ENCODE measurements around the gene BIRC5.

BIRC5 gene

DNA sequence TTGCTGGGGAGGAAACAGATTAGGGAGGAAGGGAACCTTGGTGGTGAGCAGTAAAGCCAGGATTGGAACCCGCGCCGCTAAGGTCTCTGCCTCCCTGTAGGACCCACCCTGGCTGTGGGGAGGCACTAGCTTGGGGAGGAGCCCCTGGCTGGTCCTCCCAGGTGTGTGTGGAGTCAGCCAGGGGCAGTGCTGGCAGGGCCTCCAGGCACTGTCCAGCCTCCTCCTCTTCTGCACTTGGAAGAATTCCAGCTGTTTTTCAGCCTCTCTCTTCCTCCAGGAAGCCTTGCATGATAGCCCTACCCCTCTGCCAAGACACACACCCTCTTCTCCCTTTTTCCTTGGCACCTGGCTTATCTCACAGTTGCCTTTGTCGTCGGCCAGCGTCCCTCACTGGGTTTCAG is 52.2 kb downstream of the BIRC5 start:
- no peak overlapping the region for H4K12ac ChIP-seq (ENCODE audit: low read depth, low read length)
- H3K27me3 ChIP-seq (ENCODE audit: insufficient read depth, low read length): no peaks in the 10 kb centered on the region
- no peak overlapping the region for H2BK5ac ChIP-seq (ENCODE audit: low read depth, low read length, poor library complexity)
- H4K91ac ChIP-seq (ENCODE audit: low read depth, low read length): no peak overlapping the region
- H3K27ac ChIP-seq (ENCODE audit: low read depth, low read length): no peak overlapping the region
- H2BK12ac ChIP-seq (ENCODE audit: low read length): no peak overlapping the region
- no peak overlapping the region for H3K4me2 ChIP-seq (ENCODE audit: low read length)
- no peak overlapping the region for H3K23ac ChIP-seq (ENCODE audit: low read length)
- H3K14ac ChIP-seq (ENCODE audit: low read length): no peak overlapping the region
- no peak overlapping the region for H2BK120ac ChIP-seq (ENCODE audit: insufficient read depth, low read length, poor library complexity)
- no peak overlapping the region for H3K4ac ChIP-seq (ENCODE audit: low read depth, low read length)
- no peak overlapping the region for H2AFZ ChIP-seq (ENCODE audit: insufficient read depth, low read length, poor library complexity)
- no CpG with 5 or more reads among the region's 6 CpGs for WGBS (ENCODE audit: extremely low coverage, insufficient coverage, insufficient read length)
- no peak overlapping the region for H3K18ac ChIP-seq (ENCODE audit: low read length)
- H3K79me2 ChIP-seq (ENCODE audit: control insufficient read depth, insufficient read depth, low read length, poor library complexity): peaks cover 4% of the 10 kb centered on the region
- H3K9me3 ChIP-seq (ENCODE audit: insufficient read depth, low read depth, low read length): peaks cover 2% of the 10 kb centered on the region
- no peak overlapping the region for H4K8ac ChIP-seq (ENCODE audit: low read depth, low read length)
- peak overlapping the region; percentile 10 for H2AK5ac ChIP-seq (ENCODE audit: low read length)
- H3K36me3 ChIP-seq (ENCODE audit: control insufficient read depth in 1 of 2, insufficient read depth in 2 of 2, low read length in 2 of 2): no peaks in the 10 kb centered on the region
- peaks cover 24% of the 10 kb centered on the region for H3K79me1 ChIP-seq (ENCODE audit: low read length)
- H3K4me3 ChIP-seq (ENCODE audit: low read depth, low read length): no peak overlapping the region
- peak in 1 of 2 donors; percentile 31 for DNase-seq
- no peak overlapping the region for H3K9ac ChIP-seq (ENCODE audit: low read length)
- peaks cover 29 to 32% of the 10 kb centered on the region in 2 experiments for H3K4me1 ChIP-seq (ENCODE audit: control insufficient read depth in 1 of 2, insufficient read depth in 2 of 2, low read length in 2 of 2)

DNA sequence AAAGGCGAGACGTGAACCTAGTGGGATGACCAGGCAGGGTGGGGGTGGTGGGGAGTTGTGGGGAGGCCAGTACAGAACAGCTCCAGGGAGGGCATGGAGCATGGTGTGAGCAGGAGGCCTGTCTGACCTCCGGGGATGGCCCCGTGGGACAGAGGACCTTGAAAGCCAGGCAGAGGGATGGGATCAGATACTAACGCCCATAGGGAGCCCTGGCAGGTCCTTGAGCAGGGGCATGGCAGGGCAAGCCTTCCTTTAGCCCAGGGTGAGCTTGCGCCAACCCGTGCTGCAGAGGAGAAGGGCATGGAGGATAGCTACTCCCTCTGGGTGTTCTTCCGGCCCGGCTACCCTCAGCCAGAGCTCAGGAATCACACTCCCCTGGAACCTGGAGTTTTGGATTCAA is 52.7 kb downstream of the BIRC5 start:
- WGBS (ENCODE audit: extremely low coverage, insufficient coverage, insufficient read length): no CpG with 5 or more reads among the region's 9 CpGs
- H3K4me1 ChIP-seq (ENCODE audit: control insufficient read depth in 1 of 2, insufficient read depth in 2 of 2, low read length in 2 of 2): peaks cover 35 to 37% of the 10 kb centered on the region in 2 experiments

DNA sequence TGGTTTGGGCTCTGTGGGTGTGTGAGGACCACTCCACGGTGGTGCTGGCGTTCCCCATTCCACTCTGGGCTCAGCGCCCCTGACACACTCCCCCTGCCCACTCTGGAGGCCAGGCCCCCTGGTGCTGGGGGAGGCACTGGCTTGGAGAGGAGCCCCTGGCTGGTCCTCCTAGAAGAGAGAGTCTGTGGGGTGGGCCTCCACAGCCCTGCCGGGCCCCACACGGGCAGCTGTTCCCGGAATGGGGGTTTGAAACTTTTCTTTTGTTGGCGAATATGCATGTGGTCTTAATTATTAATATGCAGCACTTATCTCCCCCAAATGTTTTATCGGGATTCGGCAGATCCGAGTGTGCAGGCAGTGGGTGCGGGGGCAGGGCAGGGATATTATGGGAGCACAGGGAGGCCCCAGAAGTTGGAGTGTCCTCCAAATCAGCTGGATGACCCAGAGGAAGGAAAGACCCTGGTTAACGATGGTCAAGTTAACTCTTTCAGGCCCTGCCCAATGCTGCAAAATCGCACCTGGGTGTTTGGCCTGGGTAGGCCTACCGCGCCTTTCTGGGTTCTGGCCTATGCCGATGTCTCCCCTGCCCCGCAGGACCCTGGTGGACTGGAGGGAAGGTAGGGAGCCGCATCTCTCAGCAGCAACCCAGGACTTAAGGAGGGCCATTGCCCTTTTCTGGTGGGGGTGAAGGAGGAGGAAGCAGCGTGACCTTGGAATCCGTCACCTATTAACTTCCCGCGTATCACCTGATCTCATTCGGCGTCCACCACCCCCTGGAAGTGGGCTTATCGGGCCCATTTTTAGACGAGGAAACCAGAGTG is 53.4 kb downstream of the BIRC5 start:
- Histone ChIP-seq H3K23ac (ENCODE audit: low read length) (no peak overlapping the region), H3K18ac (ENCODE audit: low read length) (no peak overlapping the region), H3K27me3 (ENCODE audit: insufficient read depth, low read length) (no peaks in the 10 kb centered on the region), H2BK5ac (ENCODE audit: low read depth, low read length, poor library complexity) (no peak overlapping the region), H3K36me3 (ENCODE audit: control insufficient read depth in 1 of 2, insufficient read depth in 2 of 2, low read length in 2 of 2) (no peaks in the 10 kb centered on the region), H3K4ac (ENCODE audit: low read depth, low read length) (no peak overlapping the region), H2AFZ (ENCODE audit: insufficient read depth, low read length, poor library complexity) (no peak overlapping the region), H2BK120ac (ENCODE audit: insufficient read depth, low read length, poor library complexity) (no peak overlapping the region), H3K4me3 (ENCODE audit: low read depth, low read length) (no peak overlapping the region), H3K79me2 (ENCODE audit: control insufficient read depth, insufficient read depth, low read length, poor library complexity) (peaks cover 6% of the 10 kb centered on the region), H2BK12ac (ENCODE audit: low read length) (peak overlapping the region; percentile 37), H3K14ac (ENCODE audit: low read length) (no peak overlapping the region), H3K9me3 (ENCODE audit: insufficient read depth, low read depth, low read length) (peaks cover 2% of the 10 kb centered on the region), H4K12ac (ENCODE audit: low read depth, low read length) (no peak overlapping the region), H3K27ac (ENCODE audit: low read depth, low read length) (no peak overlapping the region), H3K4me1 (ENCODE audit: control insufficient read depth in 1 of 2, insufficient read depth in 2 of 2, low read length in 2 of 2) (peaks cover 35 to 38% of the 10 kb centered on the region in 2 experiments), H4K91ac (ENCODE audit: low read depth, low read length) (peak overlapping the region; percentile 9), H3K79me1 (ENCODE audit: low read length) (peaks cover 24% of the 10 kb centered on the region), H3K4me2 (ENCODE audit: low read length) (no peak overlapping the region), H3K9ac (ENCODE audit: low read length) (no peak overlapping the region), H2AK5ac (ENCODE audit: low read length) (peak overlapping the region; percentile 60), H4K8ac (ENCODE audit: low read depth, low read length) (no peak overlapping the region)
- no peak for DNase-seq
- no CpG with 5 or more reads among the region's 26 CpGs for WGBS (ENCODE audit: extremely low coverage, insufficient coverage, insufficient read length)

More for the DNA sequence above, 52.7 kb downstream of the BIRC5 start:
- Histone ChIP-seq H3K4me2 (ENCODE audit: low read length) (no peak overlapping the region), H3K4me3 (ENCODE audit: low read depth, low read length) (no peak overlapping the region), H3K79me1 (ENCODE audit: low read length) (peaks cover 24% of the 10 kb centered on the region), H3K36me3 (ENCODE audit: control insufficient read depth in 1 of 2, insufficient read depth in 2 of 2, low read length in 2 of 2) (no peaks in the 10 kb centered on the region), H4K12ac (ENCODE audit: low read depth, low read length) (no peak overlapping the region), H3K79me2 (ENCODE audit: control insufficient read depth, insufficient read depth, low read length, poor library complexity) (peaks cover 6% of the 10 kb centered on the region), H2AK5ac (ENCODE audit: low read length) (peak overlapping the region; percentile 57), H3K9ac (ENCODE audit: low read length) (no peak overlapping the region), H3K27ac (ENCODE audit: low read depth, low read length) (no peak overlapping the region), H2BK120ac (ENCODE audit: insufficient read depth, low read length, poor library complexity) (no peak overlapping the region), H3K9me3 (ENCODE audit: insufficient read depth, low read depth, low read length) (peaks cover 2% of the 10 kb centered on the region), H3K4ac (ENCODE audit: low read depth, low read length) (no peak overlapping the region), H2BK12ac (ENCODE audit: low read length) (peak overlapping the region; percentile 37), H4K91ac (ENCODE audit: low read depth, low read length) (peak overlapping the region; percentile 9), H3K18ac (ENCODE audit: low read length) (no peak overlapping the region), H3K27me3 (ENCODE audit: insufficient read depth, low read length) (no peaks in the 10 kb centered on the region), H3K14ac (ENCODE audit: low read length) (no peak overlapping the region), H4K8ac (ENCODE audit: low read depth, low read length) (no peak overlapping the region), H2BK5ac (ENCODE audit: low read depth, low read length, poor library complexity) (no peak overlapping the region), H2AFZ (ENCODE audit: insufficient read depth, low read length, poor library complexity) (no peak overlapping the region), H3K23ac (ENCODE audit: low read length) (no peak overlapping the region)
- no peak for DNase-seq

DNA sequence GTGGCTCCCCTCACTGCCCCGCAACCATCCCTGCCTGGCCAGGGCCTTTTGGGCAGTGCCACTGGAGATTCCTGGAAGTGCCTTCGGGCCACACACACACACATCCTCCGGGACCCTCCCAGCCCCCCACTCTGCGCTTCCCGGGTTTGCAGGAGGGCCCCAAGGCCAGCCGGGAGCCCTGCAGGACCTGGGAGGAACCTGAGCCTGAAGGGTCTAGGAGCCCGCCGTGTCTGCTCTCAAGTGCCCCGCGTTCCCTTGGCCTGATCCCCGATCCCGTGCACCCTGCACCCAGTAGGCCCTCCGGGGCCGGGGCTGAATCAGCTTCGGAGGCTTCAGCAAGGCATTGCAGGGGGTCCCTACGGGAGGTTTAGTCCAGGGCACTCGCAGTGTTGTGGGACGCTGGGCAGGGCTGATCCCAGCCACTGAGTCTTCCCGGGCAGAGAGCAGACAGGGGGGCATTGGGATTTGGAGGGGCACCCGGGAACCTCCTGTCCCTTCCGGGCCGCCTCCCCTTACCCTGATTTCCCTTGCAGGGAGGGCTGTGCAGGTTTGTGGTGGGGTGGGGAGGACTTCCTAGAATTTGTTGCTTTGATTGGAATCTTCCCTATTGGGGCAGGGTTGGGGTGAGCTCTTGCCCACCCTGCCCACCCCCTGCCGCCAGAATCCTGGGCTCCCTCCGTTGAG is 54.3 kb downstream of the BIRC5 start:
- peak overlapping the region; percentile 51 for H2BK12ac ChIP-seq (ENCODE audit: low read length)
- peak overlapping the region; percentile 49 for H4K91ac ChIP-seq (ENCODE audit: low read depth, low read length)
- H3K9ac ChIP-seq (ENCODE audit: low read length): no peak overlapping the region
- peaks cover 27% of the 10 kb centered on the region for H3K79me1 ChIP-seq (ENCODE audit: low read length)
- WGBS (ENCODE audit: extremely low coverage, insufficient coverage, insufficient read length): no CpG with 5 or more reads among the region's 24 CpGs
- H2BK120ac ChIP-seq (ENCODE audit: insufficient read depth, low read length, poor library complexity): peak overlapping the region; percentile 12
- peak overlapping the region; percentile 25 for H3K18ac ChIP-seq (ENCODE audit: low read length)
- no peak overlapping the region for H3K4ac ChIP-seq (ENCODE audit: low read depth, low read length)
- H3K79me2 ChIP-seq (ENCODE audit: control insufficient read depth, insufficient read depth, low read length, poor library complexity): peaks cover 6% of the 10 kb centered on the region
- no peak for DNase-seq
- no peak overlapping the region for H4K12ac ChIP-seq (ENCODE audit: low read depth, low read length)
- H3K4me2 ChIP-seq (ENCODE audit: low read length): no peak overlapping the region
- H3K27ac ChIP-seq (ENCODE audit: low read depth, low read length): no peak overlapping the region
- peak overlapping the region; percentile 46 for H2AK5ac ChIP-seq (ENCODE audit: low read length)
- peak overlapping the region; percentile 13 for H3K14ac ChIP-seq (ENCODE audit: low read length)
- H3K4me3 ChIP-seq (ENCODE audit: low read depth, low read length): no peak overlapping the region
- no peaks in the 10 kb centered on the region for H3K36me3 ChIP-seq (ENCODE audit: control insufficient read depth in 1 of 2, insufficient read depth in 2 of 2, low read length in 2 of 2)
- H3K23ac ChIP-seq (ENCODE audit: low read length): no peak overlapping the region
- peaks cover 38 to 42% of the 10 kb centered on the region in 2 experiments for H3K4me1 ChIP-seq (ENCODE audit: control insufficient read depth in 1 of 2, insufficient read depth in 2 of 2, low read length in 2 of 2)
- peaks cover 2% of the 10 kb centered on the region for H3K9me3 ChIP-seq (ENCODE audit: insufficient read depth, low read depth, low read length)
- H3K27me3 ChIP-seq (ENCODE audit: insufficient read depth, low read length): no peaks in the 10 kb centered on the region
- no peak overlapping the region for H4K8ac ChIP-seq (ENCODE audit: low read depth, low read length)
- H2AFZ ChIP-seq (ENCODE audit: insufficient read depth, low read length, poor library complexity): no peak overlapping the region
- H2BK5ac ChIP-seq (ENCODE audit: low read depth, low read length, poor library complexity): no peak overlapping the region

Data from trophoblast cell (in vitro differentiated cells and primary cell).